Thoracic aorta (tissue), 2 donors: Measurements from ENCODE around the gene GSN. TPM values are rescaled to one million over a fixed set of nuclear protein-coding genes. Genes with fewer than 3 reads are reported as not detected.

Experiments
- ATAC-seq: fragments of 150-250 bp; one replicate; pipeline ENCODE4 v1.8.0; 2017; ENCODE audit warnings: low read depth; ENCODE audit not compliant: insufficient number of reproducible peaks, low FRiP score
- DNase-seq: peaks from one replicate; pipeline ENCODE4 v3.0.0-alpha.2; 2020; ENCODE audit warnings: low spot score
- H3K27ac ChIP-seq, 2 donors: fragments of 200-600 bp; sonication (generic); 1 replicate in 1 of 2; 2 replicates in 1 of 2; pipeline ENCODE4 v1.5.1; 2016; ENCODE audit warnings: mild to moderate bottlenecking in 2 of 2, moderate library complexity in 2 of 2
- H3K27me3 ChIP-seq: fragments of 200-600 bp; sonication (generic); replicated peaks from 2 replicates; pipeline ENCODE4 v1.6.0; 2016; ENCODE audit warnings: mild to moderate bottlenecking; ENCODE audit not compliant: insufficient read depth
- H3K36me3 ChIP-seq: fragments of 200-600 bp; sonication (generic); one replicate; pipeline ENCODE4 v1.5.1; 2016
- H3K4me1 ChIP-seq, 2 donors: fragments of 200-600 bp; sonication (generic); 1 replicate in 1 of 2; 2 replicates in 1 of 2; pipeline versions ENCODE4 v1.5.1 to v1.6.0; 2016; ENCODE audit warnings: low read depth in 2 of 2, mild to moderate bottlenecking in 1 of 2; ENCODE audit not compliant: control insufficient read depth in 1 of 2
- H3K4me3 ChIP-seq: fragments of 200-600 bp; sonication (generic); 2 replicates; pipeline ENCODE4 v1.5.1; 2016; ENCODE audit warnings: mild to moderate bottlenecking
- H3K9me3 ChIP-seq: fragments of 200-600 bp; sonication (generic); 2 replicates; pipeline ENCODE4 v1.5.1; 2016
- total RNA-seq, 2 donors: library from RNA; depleted of rRNA; stranded (reverse); fragments of >200 nt; gene quantifications; one replicate each; pipeline versions ENCODE4 v1.1.0 to v1.2.3, GENCODE V29; 2016
- TF ChIP-seq, protein P1 (sequence below): fragments of 200-600 bp; sonication (generic); IDR thresholded peaks from one replicate; pipeline ENCODE4 v1.5.1; 2019; ENCODE audit warnings: antibody characterized with exemption

The GSN gene
- total RNA-seq, 2 donors from 2014 or later, result 3,187 to 4,234 TPM

DNA sequence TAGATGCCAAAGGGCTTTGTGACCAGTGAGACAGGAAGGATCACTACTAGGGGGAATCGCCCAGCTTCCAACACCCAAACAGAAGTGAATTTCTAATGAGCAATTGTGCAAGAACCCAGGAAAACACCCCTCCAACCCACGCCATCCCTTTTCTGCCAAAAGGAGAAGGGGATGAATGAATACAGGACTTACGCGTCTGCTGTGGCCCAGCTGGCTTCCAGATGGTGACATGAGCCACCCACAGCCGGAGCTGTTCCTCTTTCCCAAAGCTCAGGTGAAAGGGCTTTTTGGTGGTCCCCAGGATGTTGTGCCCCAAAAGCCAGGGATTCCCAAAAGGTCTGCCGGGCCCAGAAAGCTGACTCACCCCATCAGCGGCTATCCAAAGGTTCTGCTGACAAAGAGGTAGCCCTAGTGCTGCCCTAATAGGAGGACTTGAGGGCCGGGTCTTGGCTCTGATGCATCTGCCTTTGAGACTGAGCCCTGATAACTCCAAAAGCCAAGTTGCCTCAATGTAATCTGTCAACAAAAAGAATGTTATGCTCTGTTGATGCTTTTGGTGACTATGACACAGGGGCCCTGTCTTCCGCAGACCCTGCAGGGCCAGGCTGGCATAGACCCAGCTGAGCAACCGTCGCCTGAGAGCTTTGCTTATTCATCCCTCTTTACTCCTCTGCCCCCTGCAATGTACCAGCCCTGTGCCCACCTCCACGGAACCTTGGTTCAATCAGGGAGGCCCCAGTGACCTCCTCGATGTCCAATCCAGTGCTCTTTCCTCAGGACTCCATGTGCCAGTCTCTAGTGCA lies 14.5 kb downstream of the GSN start:
- DNase-seq, result peak; percentile 27
- ATAC-seq, result no peak
- H3K27ac ChIP-seq, result peak overlapping the region; percentile 90 to 98
- no peak overlapping the region for H3K4me3 ChIP-seq
- peaks cover 97 to 98% of the 10 kb centered on the region in 2 donors for H3K4me1 ChIP-seq
- H3K9me3 ChIP-seq, result no peaks in the 10 kb centered on the region
- no peaks in the 10 kb centered on the region for H3K27me3 ChIP-seq
- TF ChIP-seq, protein P1, sequence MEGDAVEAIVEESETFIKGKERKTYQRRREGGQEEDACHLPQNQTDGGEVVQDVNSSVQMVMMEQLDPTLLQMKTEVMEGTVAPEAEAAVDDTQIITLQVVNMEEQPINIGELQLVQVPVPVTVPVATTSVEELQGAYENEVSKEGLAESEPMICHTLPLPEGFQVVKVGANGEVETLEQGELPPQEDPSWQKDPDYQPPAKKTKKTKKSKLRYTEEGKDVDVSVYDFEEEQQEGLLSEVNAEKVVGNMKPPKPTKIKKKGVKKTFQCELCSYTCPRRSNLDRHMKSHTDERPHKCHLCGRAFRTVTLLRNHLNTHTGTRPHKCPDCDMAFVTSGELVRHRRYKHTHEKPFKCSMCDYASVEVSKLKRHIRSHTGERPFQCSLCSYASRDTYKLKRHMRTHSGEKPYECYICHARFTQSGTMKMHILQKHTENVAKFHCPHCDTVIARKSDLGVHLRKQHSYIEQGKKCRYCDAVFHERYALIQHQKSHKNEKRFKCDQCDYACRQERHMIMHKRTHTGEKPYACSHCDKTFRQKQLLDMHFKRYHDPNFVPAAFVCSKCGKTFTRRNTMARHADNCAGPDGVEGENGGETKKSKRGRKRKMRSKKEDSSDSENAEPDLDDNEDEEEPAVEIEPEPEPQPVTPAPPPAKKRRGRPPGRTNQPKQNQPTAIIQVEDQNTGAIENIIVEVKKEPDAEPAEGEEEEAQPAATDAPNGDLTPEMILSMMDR, result no peak
- peaks cover 3% of the 10 kb centered on the region for H3K36me3 ChIP-seq

- peak overlapping the region; percentile 90 to 98 for H3K27ac ChIP-seq
- no peak for ATAC-seq
Observed at GRCh38 chr9:121283080-121283398, 15.1 kb downstream of the GSN start.

DNA sequence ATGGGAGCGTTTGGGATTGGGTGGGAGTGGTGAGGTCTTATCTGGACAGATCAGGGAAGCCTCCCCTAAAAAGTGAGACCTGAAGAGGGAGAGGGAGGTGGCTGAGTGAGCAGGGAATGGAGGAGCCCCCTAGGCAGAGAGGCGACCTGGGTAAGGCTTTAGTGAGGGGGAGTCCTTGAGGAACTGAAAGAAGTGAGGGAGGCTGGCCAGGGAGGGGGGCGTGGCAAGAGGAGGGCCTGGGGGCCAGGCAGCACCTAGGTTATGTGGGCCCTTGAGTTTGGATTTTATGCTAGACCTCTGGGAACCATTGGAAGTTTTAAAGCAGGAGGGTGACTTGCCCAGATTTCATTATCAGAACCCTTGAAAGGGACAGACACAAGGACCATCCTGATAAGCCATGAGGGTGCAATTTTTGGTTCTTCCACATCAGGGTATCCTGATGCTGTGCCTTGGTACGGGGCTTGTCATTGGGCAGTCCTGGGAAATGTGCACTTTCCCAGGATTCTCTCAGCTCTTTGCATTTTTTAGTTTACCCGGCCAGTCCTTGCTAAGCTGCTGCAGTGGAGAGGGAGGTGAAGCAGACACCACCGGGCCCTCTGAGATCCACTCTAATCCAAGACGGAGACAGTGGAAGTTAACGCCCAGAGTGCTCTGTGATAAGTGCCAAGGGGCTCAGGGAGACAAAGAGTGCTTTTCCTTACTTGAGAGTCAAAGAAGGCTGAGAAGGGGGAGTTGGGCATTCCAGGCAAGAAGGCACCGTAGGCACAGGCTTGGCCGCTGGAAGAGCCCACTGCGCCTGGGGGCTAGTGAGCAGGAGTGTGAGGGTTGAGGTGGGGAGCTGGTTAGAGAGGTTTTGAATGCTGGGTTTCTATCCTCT lies 16.1 kb downstream of the GSN start:
- Histone ChIP-seq H3K36me3 (peaks cover 10% of the 10 kb centered on the region), H3K27me3 (no peaks in the 10 kb centered on the region), H3K27ac (peak overlapping the region; percentile 90 to 98), H3K4me3 (no peak overlapping the region), H3K4me1 (peaks cover 99 to 100% of the 10 kb centered on the region in 2 donors), H3K9me3 (no peaks in the 10 kb centered on the region)
- ATAC-seq (no peak), DNase-seq (no peak)
- TF ChIP-seq, protein P1, result no peak

More at GRCh38 chr9:121283080-121283398, 15.1 kb downstream of the GSN start:
- H3K4me3 ChIP-seq, result no peak overlapping the region
- peaks cover 7% of the 10 kb centered on the region for H3K36me3 ChIP-seq
- H3K27me3 ChIP-seq, result no peaks in the 10 kb centered on the region
- H3K4me1 ChIP-seq, result peaks cover 97 to 98% of the 10 kb centered on the region in 2 donors
- TF ChIP-seq, protein P1, result no peak
- no peaks in the 10 kb centered on the region for H3K9me3 ChIP-seq
- DNase-seq, result no peak

DNA sequence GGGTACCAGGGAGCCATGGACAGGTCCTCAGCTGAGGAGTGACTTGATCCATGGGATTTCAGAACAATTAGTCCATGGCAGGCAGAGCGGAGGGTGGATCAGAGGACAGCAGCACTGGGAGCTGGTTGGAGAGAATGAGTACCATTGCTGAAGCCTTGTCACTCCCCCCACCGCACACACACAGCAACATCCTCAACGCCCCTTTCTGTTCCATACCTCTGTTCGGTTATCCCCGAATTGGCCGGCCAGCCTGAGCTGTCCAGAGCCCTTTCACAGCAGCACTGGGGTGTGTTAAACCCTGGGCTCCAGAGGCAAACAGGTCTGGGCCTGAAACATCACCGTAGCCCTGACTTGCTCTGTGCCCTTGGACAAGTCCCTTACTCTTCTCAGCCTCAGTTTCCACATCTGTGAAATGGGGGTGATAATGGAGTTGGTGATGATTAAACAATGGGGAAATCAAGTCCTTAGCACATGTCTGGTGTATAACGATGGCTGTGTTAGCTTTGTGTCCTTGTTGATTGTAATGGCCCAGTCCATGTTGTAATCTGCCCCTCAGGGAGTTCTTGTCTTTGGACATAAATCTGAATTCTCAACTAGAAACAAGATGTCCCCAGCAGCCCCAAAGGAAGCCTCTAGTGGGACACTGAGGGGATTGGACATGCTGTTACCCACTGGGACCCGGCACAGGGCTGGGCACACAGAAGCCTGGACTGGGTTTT lies 16.9 kb downstream of the GSN start:
- Histone ChIP-seq H3K27me3 (no peaks in the 10 kb centered on the region), H3K4me1 (peaks cover 97 to 100% of the 10 kb centered on the region in 2 donors), H3K9me3 (no peaks in the 10 kb centered on the region), H3K4me3 (no peak overlapping the region), H3K36me3 (peaks cover 10% of the 10 kb centered on the region), H3K27ac (peak overlapping the region; percentile 90 to 98)
- TF ChIP-seq, protein P1, result no peak
- DNase-seq, result no peak
- no peak for ATAC-seq
